Measurements from ENCODE around the gene NEGR1.

GRCh38 chr1:71861022-71861421 lies 421.3 kb downstream of the NEGR1 start:
- TF ChIP-seq POLR2A (IDR thresholded peaks at IDR 0.05) (no peak), CTCF (IDR thresholded peaks at IDR 0.05) (no peak), POLR2AphosphoS5 (IDR thresholded peaks at IDR 0.05) (no peak), EP300 (IDR thresholded peaks at IDR 0.05) (no peak)
